Measurements from ENCODE around the gene GLDC. TPM values are rescaled to one million over a fixed set of nuclear protein-coding genes. Genes with fewer than 3 reads are reported as not detected.
"Not testable (repeated sequence)": the region's sequence is repeated elsewhere in the genome, so short reads cannot be mapped to it uniquely, and the experiment has no call there.

Gene GLDC
- total RNA-seq, 1 donor from 2014 or later, result 0.25 TPM

DNA sequence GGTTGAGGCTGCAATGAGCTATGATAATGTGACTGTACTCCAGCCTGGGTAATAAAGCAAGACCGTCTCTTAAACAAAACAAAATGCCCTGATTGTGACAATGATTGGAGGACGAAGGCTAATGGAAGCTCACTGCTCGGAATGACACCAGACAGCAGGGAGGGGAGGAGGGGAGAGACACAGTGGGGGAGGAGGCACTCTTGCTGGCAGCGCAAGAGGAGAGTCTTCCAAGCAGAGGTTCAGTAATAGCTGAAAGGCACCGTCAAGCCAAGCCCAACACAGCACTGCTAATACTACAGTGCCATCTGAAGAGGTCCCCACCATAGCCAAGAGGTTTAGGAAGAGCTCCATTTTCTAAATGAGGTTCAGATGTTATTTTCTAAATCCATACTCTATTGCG, 102.3 kb downstream of the GLDC start:
- H3K36me3 Mint-ChIP-seq (ENCODE audit: low read depth), result no peaks in the 10 kb centered on the region
- H3K27ac Mint-ChIP-seq (ENCODE audit: unreplicated experiment), result no peak overlapping the region
- no peak for TF ChIP-seq CTCF (IDR thresholded peaks at IDR 0.05)
- no peaks in the 10 kb centered on the region for H3K27me3 Mint-ChIP-seq (ENCODE audit: low read depth)
- no peaks in the 10 kb centered on the region for H3K9me3 Mint-ChIP-seq (ENCODE audit: low read depth)
- H3K4me3 Mint-ChIP-seq (ENCODE audit: unreplicated experiment), result no peak overlapping the region
- DNase-seq (ENCODE audit: low spot score), result no peak
- no peaks in the 10 kb centered on the region for H3K4me1 Mint-ChIP-seq (ENCODE audit: low read depth)

DNA sequence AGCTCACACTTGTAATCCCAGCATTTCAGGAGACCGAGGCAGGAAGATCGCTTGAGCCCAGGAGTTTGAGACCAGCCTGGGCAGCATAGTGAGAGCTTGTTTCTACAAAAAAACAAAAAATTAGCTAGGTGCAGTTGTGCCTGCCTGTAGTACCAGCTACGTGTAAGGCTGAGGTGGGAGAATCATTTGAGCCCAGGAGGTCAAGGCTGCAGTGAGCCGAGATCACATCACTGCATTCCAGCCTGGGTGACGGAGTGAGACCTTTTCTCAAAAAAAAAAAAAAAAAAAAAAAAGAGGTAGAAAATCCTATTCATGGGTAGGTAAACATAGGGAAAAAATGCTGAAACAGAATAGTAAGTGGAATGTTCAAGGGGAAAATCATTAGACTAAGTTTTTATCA, 102.9 kb downstream of the GLDC start:
- H3K4me3 Mint-ChIP-seq (ENCODE audit: unreplicated experiment); H3K36me3 Mint-ChIP-seq (ENCODE audit: low read depth); DNase-seq (ENCODE audit: low spot score); H3K4me1 Mint-ChIP-seq (ENCODE audit: low read depth); H3K9me3 Mint-ChIP-seq (ENCODE audit: low read depth); H3K27ac Mint-ChIP-seq (ENCODE audit: unreplicated experiment); H3K27me3 Mint-ChIP-seq (ENCODE audit: low read depth): not testable (repeated sequence)

DNA sequence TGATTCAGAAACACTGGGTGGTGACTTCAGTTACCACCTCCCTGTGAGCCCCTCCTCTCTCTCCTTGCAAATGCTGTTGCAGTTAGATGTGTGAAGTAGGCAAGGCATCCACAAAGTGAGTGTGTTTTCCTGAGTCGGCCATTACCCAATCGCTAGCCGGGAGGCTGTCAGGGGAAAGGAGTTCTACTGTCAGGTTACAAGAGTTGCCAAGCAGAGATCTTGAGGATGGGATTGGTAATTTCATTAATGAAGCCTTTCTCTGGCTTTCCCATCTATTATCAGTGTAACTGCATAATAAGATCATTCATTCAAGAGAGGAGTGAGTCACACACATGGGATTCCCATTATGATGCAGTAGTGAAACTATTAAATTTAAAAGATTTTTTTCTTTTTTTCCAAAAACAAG, 106.9 kb downstream of the GLDC start:
- Mint-ChIP-seq H3K27me3 (ENCODE audit: low read depth) (no peaks in the 10 kb centered on the region), H3K36me3 (ENCODE audit: low read depth) (no peaks in the 10 kb centered on the region), H3K9me3 (ENCODE audit: low read depth) (no peaks in the 10 kb centered on the region), H3K4me1 (ENCODE audit: low read depth) (no peaks in the 10 kb centered on the region), H3K27ac (ENCODE audit: unreplicated experiment) (no peak overlapping the region), H3K4me3 (ENCODE audit: unreplicated experiment) (no peak overlapping the region)
- no peak for DNase-seq (ENCODE audit: low spot score)
- TF ChIP-seq CTCF (IDR thresholded peaks at IDR 0.05), result no peak

- TF ChIP-seq CTCF (IDR thresholded peaks at IDR 0.05), result no peak
- H3K27me3 Mint-ChIP-seq (ENCODE audit: low read depth), result no peaks in the 10 kb centered on the region
- no peaks in the 10 kb centered on the region for H3K9me3 Mint-ChIP-seq (ENCODE audit: low read depth)
- no peak for DNase-seq (ENCODE audit: low spot score)
- H3K4me3 Mint-ChIP-seq (ENCODE audit: unreplicated experiment), result no peak overlapping the region
- no peak overlapping the region for H3K27ac Mint-ChIP-seq (ENCODE audit: unreplicated experiment)
- H3K36me3 Mint-ChIP-seq (ENCODE audit: low read depth), result no peaks in the 10 kb centered on the region
- H3K4me1 Mint-ChIP-seq (ENCODE audit: low read depth), result no peaks in the 10 kb centered on the region
These were observed 109.9 kb downstream of the GLDC start for GRCh38 chr9:6535594-6535993.

- H3K36me3 Mint-ChIP-seq (ENCODE audit: low read depth), result peaks cover 18% of the 10 kb centered on the region
- TF ChIP-seq CTCF (IDR thresholded peaks at IDR 0.05), result no peak
- no peaks in the 10 kb centered on the region for H3K27me3 Mint-ChIP-seq (ENCODE audit: low read depth)
- no peak for DNase-seq (ENCODE audit: low spot score)
- no peak overlapping the region for H3K4me3 Mint-ChIP-seq (ENCODE audit: unreplicated experiment)
- H3K9me3 Mint-ChIP-seq (ENCODE audit: low read depth), result peaks cover 4% of the 10 kb centered on the region
- peaks cover 14% of the 10 kb centered on the region for H3K4me1 Mint-ChIP-seq (ENCODE audit: low read depth)
- peak overlapping the region; percentile 53 for H3K27ac Mint-ChIP-seq (ENCODE audit: unreplicated experiment)
These were observed 120.0 kb downstream of the GLDC start for GRCh38 chr9:6525326-6526045.

GRCh38 chr9:6522263-6522662, 123.3 kb downstream of the GLDC start:
- peaks cover 30% of the 10 kb centered on the region for H3K36me3 Mint-ChIP-seq (ENCODE audit: low read depth)
- H3K27ac Mint-ChIP-seq (ENCODE audit: unreplicated experiment), result no peak overlapping the region
- H3K9me3 Mint-ChIP-seq (ENCODE audit: low read depth), result peaks cover 9% of the 10 kb centered on the region
- TF ChIP-seq CTCF (IDR thresholded peaks at IDR 0.05), result no peak
- H3K27me3 Mint-ChIP-seq (ENCODE audit: low read depth), result no peaks in the 10 kb centered on the region
- peaks cover 14% of the 10 kb centered on the region for H3K4me1 Mint-ChIP-seq (ENCODE audit: low read depth)
- no peak overlapping the region for H3K4me3 Mint-ChIP-seq (ENCODE audit: unreplicated experiment)
- no peak for DNase-seq (ENCODE audit: low spot score)

Data from chondrocyte (in vitro differentiated cells).